CD4-positive, alpha-beta T cell (primary cell): ENCODE measurements around the gene SCFD2. TPM values are rescaled to one million over a fixed set of nuclear protein-coding genes. Genes with fewer than 3 reads are reported as not detected.

Experiments
- ATAC-seq: fragments of 200-7000 bp; cut with Tn5 transposase; one replicate; pipeline ENCODE4 v1.10.0; 2022; ENCODE audit warnings: mild to moderate bottlenecking; ENCODE audit not compliant: poor library complexity
- CTCF ChIA-PET: fragments of 350-600 bp; sonication (Branson Sonifier 250); formaldehyde crosslinking; loops from one replicate; lab custom pipeline; 2021; ENCODE audit warnings: antibody characterized with exemption, inconsistent platforms; lab: Charles Lee
- POLR2A ChIA-PET: fragments of 350-600 bp; sonication (Branson Sonifier 250); formaldehyde crosslinking; loops from one replicate; lab custom pipeline; 2021; ENCODE audit warnings: antibody characterized with exemption, inconsistent platforms; lab: Charles Lee
- DNase-seq, 14 experiments: peaks; one replicate each; pipeline ENCODE4 v3.0.0-alpha.2; 2013 to 2020; ENCODE audit warnings: mixed read lengths in 2 of 14
- H3K27ac ChIP-seq, 2 donors: one replicate each; pipeline versions ENCODE4 v1.5.1 to v1.7.0; 2013; ENCODE audit warnings: low read length in 2 of 2, low read depth in 1 of 2, mild to moderate bottlenecking in 1 of 2
- H3K27me3 ChIP-seq, 2 experiments: 1 replicate in 1 of 2; 2 replicates in 1 of 2; pipeline versions ENCODE4 v1.6.1 to v1.7.0; 2013; ENCODE audit warnings: low read length in 2 of 2, control low read depth in 1 of 2, mild to moderate bottlenecking in 1 of 2, moderate library complexity in 1 of 2; ENCODE audit not compliant: insufficient read depth in 2 of 2, control insufficient read depth in 1 of 2
- H3K36me3 ChIP-seq: one replicate; pipeline ENCODE4 v1.6.1; 2013; ENCODE audit warnings: low read length, control low read depth; ENCODE audit not compliant: insufficient read depth
- H3K4me1 ChIP-seq: one replicate; pipeline ENCODE4 v1.6.1; 2013; ENCODE audit warnings: low read length, control low read depth; ENCODE audit not compliant: insufficient read depth
- H3K4me3 ChIP-seq: one replicate; pipeline ENCODE4 v1.5.1; 2013; ENCODE audit warnings: mild to moderate bottlenecking, low read length, moderate library complexity
- H3K9me3 ChIP-seq, 2 experiments: 1 replicate in 1 of 2; 2 replicates in 1 of 2; pipeline versions ENCODE4 v1.6.1 to v1.7.0; 2013; ENCODE audit warnings: low read length in 2 of 2, mild to moderate bottlenecking in 2 of 2, control low read depth in 1 of 2, moderate library complexity in 1 of 2; ENCODE audit not compliant: control insufficient read depth in 1 of 2, insufficient read depth in 1 of 2
- H3K27ac Mint-ChIP-seq: one replicate; pipeline ENCODE4 v1.8.0; 2020; ENCODE audit warnings: mixed read lengths
- H3K27me3 Mint-ChIP-seq: one replicate; pipeline ENCODE4 v1.8.0; 2021; ENCODE audit warnings: mixed read lengths
- H3K36me3 Mint-ChIP-seq: one replicate; pipeline ENCODE4 v1.8.0; 2021; ENCODE audit warnings: low read depth, mixed read lengths
- H3K4me1 Mint-ChIP-seq: one replicate; pipeline ENCODE4 v1.8.0; 2021; ENCODE audit warnings: low read depth, mixed read lengths
- H3K4me3 Mint-ChIP-seq: one replicate; pipeline ENCODE4 v1.8.0; 2020; ENCODE audit warnings: mild to moderate bottlenecking, mixed read lengths
- H3K9me3 Mint-ChIP-seq: one replicate; pipeline ENCODE4 v1.8.0; 2020; ENCODE audit warnings: mixed read lengths
- CTCF ChIP-seq: fragments of 200-600 bp; IDR thresholded peaks from one replicate; pipeline ENCODE4 v1.8.0; 2022; ENCODE audit warnings: antibody characterized with exemption, mild to moderate bottlenecking
- intact Hi-C, 2 experiments: fragments of 100-400 bp; cut with DNase I in 1 of 2; cut with micrococcal nuclease in 1 of 2; formaldehyde crosslinking; loops; one replicate each; pipeline versions ENCODE4 v1.15.1 to v1.9.0; 2023 to 2025; cut with DNase I, micrococcal nuclease
- total RNA-seq, 174 experiments: library from RNA in 2 of 174; stranded (reverse) in 2 of 174; gene quantifications; one replicate each; pipeline ENCODE4 v1.2.3 and lab custom pipeline; 2021 to 2026

Gene SCFD2
- total RNA-seq, 2 experiments from 2014 or later, result 15.4 to 17.6 TPM

GRCh38 chr4:53136954-53137353, 228.9 kb downstream of the SCFD2 start:
- no peaks in the 10 kb centered on the region for H3K4me1 ChIP-seq
- CTCF ChIA-PET, result no interaction called here
- POLR2A ChIA-PET, result no interaction called here
- DNase-seq, result no peak
- no peak for ATAC-seq
- no peak overlapping the region for H3K4me3 ChIP-seq
- no peaks in the 10 kb centered on the region for H3K4me1 Mint-ChIP-seq
- H3K27ac ChIP-seq, result no peak overlapping the region
- H3K27me3 ChIP-seq, result no peaks in the 10 kb centered on the region
- no peak for TF ChIP-seq CTCF
- H3K27ac Mint-ChIP-seq, result no peak overlapping the region
- H3K9me3 ChIP-seq, result peaks cover 0 to 7% of the 10 kb centered on the region in 2 experiments
- H3K36me3 Mint-ChIP-seq, result peaks cover 55% of the 10 kb centered on the region
- H3K4me3 Mint-ChIP-seq, result no peak overlapping the region
- intact Hi-C loops, result no loop called here
- H3K9me3 Mint-ChIP-seq, result peaks cover 3% of the 10 kb centered on the region
- no peaks in the 10 kb centered on the region for H3K36me3 ChIP-seq
- no peaks in the 10 kb centered on the region for H3K27me3 Mint-ChIP-seq

- POLR2A ChIA-PET, result no interaction called here
Measured at GRCh38 chr4:53132132-53132891, 233.5 kb downstream of the SCFD2 start.

GRCh38 chr4:53131562-53131925, 234.3 kb downstream of the SCFD2 start:
- Histone ChIP-seq H3K4me3 (no peak overlapping the region), H3K4me1 (no peaks in the 10 kb centered on the region), H3K36me3 (no peaks in the 10 kb centered on the region), H3K27me3 (no peaks in the 10 kb centered on the region), H3K9me3 (no peaks in the 10 kb centered on the region), H3K27ac (no peak overlapping the region)
- CTCF ChIA-PET, result no interaction called here
- Mint-ChIP-seq H3K9me3 (peaks cover 3% of the 10 kb centered on the region), H3K27me3 (no peaks in the 10 kb centered on the region), H3K27ac (no peak overlapping the region), H3K4me1 (no peaks in the 10 kb centered on the region), H3K4me3 (no peak overlapping the region), H3K36me3 (peaks cover 26% of the 10 kb centered on the region)
- DNase-seq, result no peak
- ATAC-seq, result no peak
- POLR2A ChIA-PET, result no interaction called here
- intact Hi-C loops, result no loop called here
- no peak for TF ChIP-seq CTCF

More at GRCh38 chr4:53132132-53132891, 233.5 kb downstream of the SCFD2 start:
- H3K4me3 ChIP-seq, result no peak overlapping the region
- peaks cover 3% of the 10 kb centered on the region for H3K9me3 Mint-ChIP-seq
- H3K4me1 ChIP-seq, result no peaks in the 10 kb centered on the region
- H3K27ac ChIP-seq, result no peak overlapping the region
- no peaks in the 10 kb centered on the region for H3K9me3 ChIP-seq
- no peak overlapping the region for H3K4me3 Mint-ChIP-seq
- no peaks in the 10 kb centered on the region for H3K27me3 Mint-ChIP-seq
- TF ChIP-seq CTCF, result no peak
- intact Hi-C loops, result no loop called here
- DNase-seq (no peak), ATAC-seq (no peak)
- CTCF ChIA-PET, result no interaction called here
- H3K36me3 Mint-ChIP-seq, result peaks cover 28% of the 10 kb centered on the region
- H3K27ac Mint-ChIP-seq, result no peak overlapping the region
- no peaks in the 10 kb centered on the region for H3K4me1 Mint-ChIP-seq
- no peaks in the 10 kb centered on the region for H3K36me3 ChIP-seq
- no peaks in the 10 kb centered on the region for H3K27me3 ChIP-seq
